Stimulated activated CD4-positive, alpha-beta T cell treated with anti-CD3 and anti-CD28 coated beads, Interleukin-2, amount 100 ng/mL, for 4 hours (primary cell): ENCODE data around the gene SMCHD1.
"Not testable (repeated sequence)": the region's sequence is repeated elsewhere in the genome, so short reads cannot be mapped to it uniquely, and the experiment has no call there.

ENCODE experiments used
- DNase-seq: peaks from one replicate; pipeline ENCODE4 v3.0.0-alpha.2; 2020; ENCODE audit warnings: low read depth

The SMCHD1 gene

GRCh38 chr18:2814928-2815327, 159.4 kb downstream of the SMCHD1 start:
- DNase-seq: no peak

GRCh38 chr18:2818281-2818680, 162.8 kb downstream of the SMCHD1 start:
- DNase-seq: no peak

- DNase-seq: no peak
Measured at GRCh38 chr18:2821695-2822094, 166.2 kb downstream of the SMCHD1 start.

GRCh38 chr18:2822213-2822921, 166.8 kb downstream of the SMCHD1 start:
- DNase-seq: no peak

DNA sequence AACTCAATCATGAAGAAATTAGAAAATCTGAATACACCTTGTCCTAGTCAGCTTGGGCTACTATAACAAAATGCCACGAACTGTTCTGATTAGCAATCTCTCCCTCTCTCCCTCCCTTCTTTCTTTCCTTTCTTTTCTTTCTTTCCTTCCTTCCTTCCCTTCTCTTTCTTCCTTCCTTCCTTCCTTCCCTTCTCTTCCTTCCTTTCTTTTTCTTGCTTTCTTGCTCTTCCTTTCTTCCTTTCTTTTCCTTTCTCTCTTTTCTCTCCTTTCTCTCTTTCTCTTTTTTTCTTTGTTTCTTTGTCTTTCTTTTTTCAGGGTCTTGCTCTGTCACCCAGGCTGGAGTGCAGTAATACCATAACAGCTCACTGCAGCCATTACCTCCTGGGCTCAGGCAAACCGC, 167.7 kb downstream of the SMCHD1 start:
- DNase-seq: no peak

DNA sequence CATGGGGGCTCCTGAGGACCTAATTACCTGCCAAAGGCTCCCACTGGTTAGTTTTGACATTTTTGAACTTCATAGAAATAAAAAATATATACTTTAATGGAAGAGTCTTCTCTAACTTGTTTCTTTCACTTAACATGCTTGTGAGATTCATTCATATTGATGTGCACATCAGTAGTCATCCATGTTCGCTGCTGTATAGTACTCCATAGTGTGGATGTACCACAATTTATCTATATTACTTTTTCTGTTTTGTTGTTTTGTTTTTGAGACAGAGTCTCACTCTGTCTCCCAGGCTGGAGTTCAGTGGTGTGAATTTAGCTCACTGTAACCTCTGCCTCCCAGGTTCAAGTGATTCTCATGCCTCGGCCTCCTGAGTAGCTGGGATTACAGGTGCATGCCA, 168.4 kb downstream of the SMCHD1 start:
- DNase-seq: no peak

- no peak for DNase-seq
Measured at GRCh38 chr18:2824865-2825264, 169.3 kb downstream of the SMCHD1 start.

DNA sequence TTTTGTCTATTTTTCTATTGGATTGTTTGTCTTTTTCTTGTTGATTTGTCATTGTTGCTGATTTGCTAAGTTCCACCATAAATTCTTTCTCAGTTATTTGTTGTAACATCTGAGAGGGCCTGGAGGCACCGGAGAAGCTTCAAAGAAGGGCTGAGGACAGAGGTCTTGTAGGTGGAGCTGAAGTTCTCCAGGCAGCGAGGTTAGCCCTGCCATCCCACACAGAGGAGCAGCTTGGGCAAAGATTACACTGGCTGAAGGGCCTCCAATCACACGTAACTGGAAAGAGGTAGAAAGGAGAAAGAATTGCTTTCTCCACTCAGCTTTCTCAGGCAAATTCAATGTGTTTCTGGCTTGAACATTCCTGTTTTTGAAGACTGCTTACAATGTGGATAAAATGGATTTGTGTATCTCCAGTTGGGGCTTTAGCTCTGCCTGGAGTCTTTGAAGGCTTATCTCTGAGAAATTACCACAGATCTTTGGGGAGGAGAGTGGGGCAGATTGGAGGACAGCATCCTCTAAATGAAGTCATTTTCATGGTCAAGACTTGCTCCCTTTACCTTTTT, 170.2 kb downstream of the SMCHD1 start:
- DNase-seq: no peak

DNA sequence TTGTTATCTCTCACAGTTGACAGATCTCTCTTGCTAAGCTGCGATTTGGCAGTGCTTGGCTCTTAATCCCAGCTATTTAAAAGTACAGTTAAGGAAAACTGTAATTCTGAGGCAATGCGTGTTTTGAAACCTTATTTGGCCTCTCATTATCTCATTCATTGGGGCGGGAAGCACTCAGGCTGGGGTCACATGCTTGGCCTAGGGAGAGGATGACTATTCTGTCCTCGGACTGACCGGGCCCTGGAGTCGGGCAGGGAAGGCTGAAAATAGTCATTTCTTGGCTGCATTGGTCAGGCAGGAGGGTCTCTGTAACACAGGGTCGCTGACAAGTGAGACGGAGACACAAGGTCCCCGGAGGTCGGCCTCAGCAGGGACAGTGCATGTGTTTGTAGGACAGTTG, 171.1 kb downstream of the SMCHD1 start:
- DNase-seq: no peak

GRCh38 chr18:2827061-2827460, 171.5 kb downstream of the SMCHD1 start:
- no peak for DNase-seq

GRCh38 chr18:2836118-2836517, 180.6 kb downstream of the SMCHD1 start:
- not testable (repeated sequence) for DNase-seq

DNA sequence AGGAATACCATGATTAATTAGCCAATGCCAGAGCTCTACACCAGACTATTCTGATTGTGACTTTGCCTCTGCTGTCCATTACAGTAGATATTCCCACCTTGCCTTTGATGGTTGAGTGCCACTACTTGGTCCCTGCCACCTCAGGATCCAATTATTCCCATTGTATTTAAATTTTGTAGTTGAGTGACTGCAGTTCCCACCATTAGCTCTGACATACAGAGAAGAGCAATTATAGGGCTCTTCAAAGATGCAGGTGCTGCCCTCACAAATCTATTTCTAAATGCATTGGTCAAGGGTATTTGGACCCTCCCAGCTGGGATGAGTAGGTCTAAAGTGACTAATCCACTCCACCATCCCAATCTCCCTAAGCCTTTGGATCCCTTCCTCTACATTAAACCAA, 181.8 kb downstream of the SMCHD1 start:
- DNase-seq: not testable (repeated sequence)

DNA sequence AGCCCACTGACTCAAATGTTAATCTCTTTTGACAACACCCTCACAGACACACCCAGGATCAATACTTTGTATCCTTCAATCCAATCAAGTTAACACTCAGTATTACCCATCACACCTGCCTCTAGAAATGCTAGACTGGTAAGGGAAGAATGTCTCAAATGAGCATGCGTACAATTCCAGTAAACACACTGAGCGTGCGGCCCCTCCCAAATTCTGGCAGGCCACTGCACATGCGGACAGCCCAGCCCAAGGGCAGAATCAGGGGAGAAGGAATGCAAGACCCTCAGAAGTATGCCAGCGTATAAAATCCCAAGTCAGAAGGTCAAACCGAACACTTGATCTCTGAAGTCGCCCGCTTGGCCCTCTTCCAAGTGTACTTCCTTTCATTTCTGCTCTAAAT, 183.7 kb downstream of the SMCHD1 start:
- DNase-seq: no peak

DNA sequence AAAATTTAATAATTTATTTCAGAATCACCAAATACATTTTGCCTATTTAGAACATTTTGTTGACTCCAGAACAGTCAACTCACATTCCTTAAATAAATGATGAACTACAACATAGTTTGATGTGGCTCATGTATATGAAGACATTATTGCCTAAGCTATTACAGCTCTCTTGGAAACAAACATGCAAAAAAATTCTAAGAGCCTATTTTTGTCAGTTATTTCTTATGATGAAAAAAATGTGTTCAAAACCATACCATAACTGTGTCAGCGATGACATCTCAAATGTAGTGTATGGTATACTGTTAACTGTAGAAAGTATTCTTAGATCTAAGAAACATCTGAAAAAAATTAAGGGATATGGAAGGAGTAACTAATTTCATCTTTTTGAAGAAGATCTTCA, 185.0 kb downstream of the SMCHD1 start:
- no peak for DNase-seq

- no peak for DNase-seq
Measured at GRCh38 chr18:2843146-2843545, 187.6 kb downstream of the SMCHD1 start.

- no peak for DNase-seq
Measured at GRCh38 chr18:2845172-2845571, 189.6 kb downstream of the SMCHD1 start.

GRCh38 chr18:2846636-2847316, 191.2 kb downstream of the SMCHD1 start, which contains the start of gene EMILIN2:
TSS of gene EMILIN2 (plus strand) at chr18:2847006. CDS start at chr18:2847189, 183 bp downstream.
- peak; percentile 28 for DNase-seq

- peak; percentile 23 for DNase-seq
Measured at GRCh38 chr18:2847317-2848246, 192.1 kb downstream of the SMCHD1 start.

- no peak for DNase-seq
Measured at GRCh38 chr18:2848247-2849246, 193.0 kb downstream of the SMCHD1 start.

DNA sequence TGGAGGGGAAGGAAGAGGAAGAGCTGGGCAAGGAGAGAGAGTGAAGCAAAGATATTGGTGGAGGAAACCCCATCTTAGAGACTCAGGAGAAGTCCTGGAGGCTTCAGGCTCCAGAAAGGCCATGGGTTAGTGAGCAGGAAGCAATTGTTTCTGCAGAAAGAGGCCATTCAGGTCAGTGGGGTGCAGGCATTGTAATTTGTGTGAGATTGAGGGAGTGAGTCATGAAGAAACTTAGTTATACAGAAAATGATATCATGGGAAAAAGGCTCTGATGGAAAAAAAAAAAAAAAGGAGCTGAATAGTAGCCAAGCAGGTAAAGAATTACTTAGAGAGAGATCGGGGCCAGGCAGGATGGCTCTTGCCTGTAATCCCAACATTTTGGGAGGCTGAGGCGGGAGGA, 195.3 kb downstream of the SMCHD1 start:
- DNase-seq: no peak

GRCh38 chr18:2851771-2852170, 196.2 kb downstream of the SMCHD1 start:
- DNase-seq: no peak
